22Rv1 (cell line): Measurements from ENCODE around the gene PML.

Experiments
- CTCF ChIP-seq: fragments of 450-650 bp; IDR thresholded peaks from 2 replicates; pipeline ENCODE4 v1.5.1; 2017; ENCODE audit warnings: mild to moderate bottlenecking
- ZFX ChIP-seq: fragments of 450-650 bp; IDR thresholded peaks from 2 replicates; pipeline ENCODE4 v1.6.1; 2017; ENCODE audit warnings: antibody characterized with exemption, borderline replicate concordance

- TF ChIP-seq CTCF (no peak), ZFX (no peak)
Measured at GRCh38 chr15:73982222-73982962, 12.1 kb upstream of the PML start.
